ENCODE data around the gene TF.

TF gene

GRCh38 chr3:133703915-133704314, 42.3 kb upstream of the TF start:
- DNase-seq (ENCODE audit: low read depth, low spot score): no peak
- ChIA-PET CTCF (no interaction called here), POLR2A (no interaction called here)
- H3K4me3 ChIP-seq (ENCODE audit: low read depth, low read length): no peak overlapping the region
- TF ChIP-seq CTCF (IDR thresholded peaks at IDR 0.05; ENCODE audit: insufficient read depth, low read length, missing control alignments): no peak

- no peak overlapping the region for H3K4me3 ChIP-seq (ENCODE audit: low read depth, low read length)
- no peak for TF ChIP-seq CTCF (IDR thresholded peaks at IDR 0.05; ENCODE audit: insufficient read depth, low read length, missing control alignments)
- CTCF ChIA-PET: no interaction called here
- no peak for DNase-seq (ENCODE audit: low read depth, low spot score)
- POLR2A ChIA-PET: no interaction called here
Observed at GRCh38 chr3:133706033-133706432, 40.2 kb upstream of the TF start.

- no peak for TF ChIP-seq CTCF (IDR thresholded peaks at IDR 0.05; ENCODE audit: insufficient read depth, low read length, missing control alignments)
- H3K4me3 ChIP-seq (ENCODE audit: low read depth, low read length): no peak overlapping the region
- POLR2A ChIA-PET: no interaction called here
- CTCF ChIA-PET: no interaction called here
- DNase-seq (ENCODE audit: low read depth, low spot score): no peak
Observed at GRCh38 chr3:133709139-133709750, 36.9 kb upstream of the TF start.

- POLR2A ChIA-PET: no interaction called here
- H3K4me3 ChIP-seq (ENCODE audit: low read depth, low read length): no peak overlapping the region
- no peak for DNase-seq (ENCODE audit: low read depth, low spot score)
Observed at GRCh38 chr3:133711013-133711412, 35.2 kb upstream of the TF start.

GRCh38 chr3:133712017-133712416, 34.2 kb upstream of the TF start:
- DNase-seq (ENCODE audit: low read depth, low spot score): no peak
- no peak for TF ChIP-seq CTCF (IDR thresholded peaks at IDR 0.05; ENCODE audit: insufficient read depth, low read length, missing control alignments)
- H3K4me3 ChIP-seq (ENCODE audit: low read depth, low read length): no peak overlapping the region
- ChIA-PET POLR2A (no interaction called here), CTCF (no interaction called here)

More at GRCh38 chr3:133711013-133711412, 35.2 kb upstream of the TF start:
- TF ChIP-seq CTCF (IDR thresholded peaks at IDR 0.05; ENCODE audit: insufficient read depth, low read length, missing control alignments): no peak
- CTCF ChIA-PET: no interaction called here

GRCh38 chr3:133713347-133713746, 32.8 kb upstream of the TF start:
- POLR2A ChIA-PET: interaction anchor here (0.6 kb wide), 1 partner anchor 436 kb away, joined by 3 read pairs; no protein-coding TSS in a partner anchor
- CTCF ChIA-PET: no interaction called here
- no peak for DNase-seq (ENCODE audit: low read depth, low spot score)

More at GRCh38 chr3:133713347-133713746, 32.8 kb upstream of the TF start:
- no peak overlapping the region for H3K4me3 ChIP-seq (ENCODE audit: low read depth, low read length)
- no peak for TF ChIP-seq CTCF (IDR thresholded peaks at IDR 0.05; ENCODE audit: insufficient read depth, low read length, missing control alignments)

All from AG04449 (cell line).